ENCODE measurements around the gene LGALS8.

DNA sequence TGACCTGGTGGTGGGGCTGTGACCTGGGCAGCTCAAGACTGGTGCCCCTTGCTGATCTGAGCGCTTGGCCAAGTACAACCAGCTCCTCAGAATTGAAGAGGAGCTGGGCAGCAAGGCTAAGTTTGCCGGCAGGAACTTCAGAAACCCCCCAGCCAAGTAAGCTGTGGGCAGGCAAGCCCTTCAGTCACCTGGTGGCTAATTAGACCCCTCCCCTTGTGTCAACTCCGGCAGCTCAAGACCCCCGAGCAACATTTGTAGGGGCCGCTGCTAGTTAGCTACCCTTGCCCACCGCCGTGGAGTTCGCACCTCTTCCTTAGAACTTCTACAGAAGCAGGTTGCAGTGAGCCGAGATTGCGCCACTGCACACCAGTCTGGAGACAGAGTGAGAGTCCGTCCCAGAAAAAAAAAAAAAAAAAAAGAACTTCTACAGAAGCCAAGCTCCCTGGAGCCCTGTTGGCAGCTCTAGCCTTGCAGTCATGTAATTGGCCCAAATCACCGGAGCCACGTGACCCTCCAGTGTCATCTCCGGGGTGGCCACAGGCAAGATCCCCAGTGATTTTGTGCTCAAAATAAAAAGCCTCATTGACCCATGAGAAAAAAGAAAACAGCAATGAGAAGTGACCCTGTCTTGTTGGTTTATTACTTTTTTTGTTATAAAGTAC is 39.3 kb upstream of the LGALS8 start:
- TF ChIP-seq, protein P1, sequence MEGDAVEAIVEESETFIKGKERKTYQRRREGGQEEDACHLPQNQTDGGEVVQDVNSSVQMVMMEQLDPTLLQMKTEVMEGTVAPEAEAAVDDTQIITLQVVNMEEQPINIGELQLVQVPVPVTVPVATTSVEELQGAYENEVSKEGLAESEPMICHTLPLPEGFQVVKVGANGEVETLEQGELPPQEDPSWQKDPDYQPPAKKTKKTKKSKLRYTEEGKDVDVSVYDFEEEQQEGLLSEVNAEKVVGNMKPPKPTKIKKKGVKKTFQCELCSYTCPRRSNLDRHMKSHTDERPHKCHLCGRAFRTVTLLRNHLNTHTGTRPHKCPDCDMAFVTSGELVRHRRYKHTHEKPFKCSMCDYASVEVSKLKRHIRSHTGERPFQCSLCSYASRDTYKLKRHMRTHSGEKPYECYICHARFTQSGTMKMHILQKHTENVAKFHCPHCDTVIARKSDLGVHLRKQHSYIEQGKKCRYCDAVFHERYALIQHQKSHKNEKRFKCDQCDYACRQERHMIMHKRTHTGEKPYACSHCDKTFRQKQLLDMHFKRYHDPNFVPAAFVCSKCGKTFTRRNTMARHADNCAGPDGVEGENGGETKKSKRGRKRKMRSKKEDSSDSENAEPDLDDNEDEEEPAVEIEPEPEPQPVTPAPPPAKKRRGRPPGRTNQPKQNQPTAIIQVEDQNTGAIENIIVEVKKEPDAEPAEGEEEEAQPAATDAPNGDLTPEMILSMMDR (IDR thresholded peaks at IDR 0.05 in 2 of 3, conservative IDR thresholded peaks at IDR 0.05 in 1 of 3; ENCODE audit: borderline replicate concordance in 1 of 3, insufficient read depth in 1 of 3, low read depth in 2 of 3, low read length in 2 of 3) = no peak
- TF ChIP-seq POLR2AphosphoS5 (IDR thresholded peaks at IDR 0.05; ENCODE audit: low read depth, low read length) (no peak), CBX3 (IDR thresholded peaks at IDR 0.05; ENCODE audit: low read depth) (no peak), EZH2 (IDR thresholded peaks at IDR 0.05) (no peak), JUND (IDR thresholded peaks at IDR 0.05) (no peak), CEBPB (IDR thresholded peaks at IDR 0.05; ENCODE audit: low read depth) (no peak), ZNF274 (IDR thresholded peaks at IDR 0.05; ENCODE audit: low read depth, low read length) (no peak), TCF7L2 (IDR thresholded peaks at IDR 0.05; ENCODE audit: borderline replicate concordance, extremely low read depth, insufficient read depth, insufficient read length) (no peak), ELF1 (IDR thresholded peaks at IDR 0.05; ENCODE audit: borderline replicate concordance, low read depth) (no peak), FOSL1 (IDR thresholded peaks at IDR 0.05; ENCODE audit: low read depth) (no peak), YY1 (IDR thresholded peaks at IDR 0.05; ENCODE audit: extremely low read depth, insufficient replicate concordance, low read depth, low read length) (no peak)
- TF ChIP-seq, protein P2, sequence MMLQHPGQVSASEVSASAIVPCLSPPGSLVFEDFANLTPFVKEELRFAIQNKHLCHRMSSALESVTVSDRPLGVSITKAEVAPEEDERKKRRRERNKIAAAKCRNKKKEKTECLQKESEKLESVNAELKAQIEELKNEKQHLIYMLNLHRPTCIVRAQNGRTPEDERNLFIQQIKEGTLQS (IDR thresholded peaks at IDR 0.05) = no peak
- TF ChIP-seq, protein P3, sequence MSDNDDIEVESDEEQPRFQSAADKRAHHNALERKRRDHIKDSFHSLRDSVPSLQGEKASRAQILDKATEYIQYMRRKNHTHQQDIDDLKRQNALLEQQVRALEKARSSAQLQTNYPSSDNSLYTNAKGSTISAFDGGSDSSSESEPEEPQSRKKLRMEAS (IDR thresholded peaks at IDR 0.05) = no peak
- TF ChIP-seq, protein P4, sequence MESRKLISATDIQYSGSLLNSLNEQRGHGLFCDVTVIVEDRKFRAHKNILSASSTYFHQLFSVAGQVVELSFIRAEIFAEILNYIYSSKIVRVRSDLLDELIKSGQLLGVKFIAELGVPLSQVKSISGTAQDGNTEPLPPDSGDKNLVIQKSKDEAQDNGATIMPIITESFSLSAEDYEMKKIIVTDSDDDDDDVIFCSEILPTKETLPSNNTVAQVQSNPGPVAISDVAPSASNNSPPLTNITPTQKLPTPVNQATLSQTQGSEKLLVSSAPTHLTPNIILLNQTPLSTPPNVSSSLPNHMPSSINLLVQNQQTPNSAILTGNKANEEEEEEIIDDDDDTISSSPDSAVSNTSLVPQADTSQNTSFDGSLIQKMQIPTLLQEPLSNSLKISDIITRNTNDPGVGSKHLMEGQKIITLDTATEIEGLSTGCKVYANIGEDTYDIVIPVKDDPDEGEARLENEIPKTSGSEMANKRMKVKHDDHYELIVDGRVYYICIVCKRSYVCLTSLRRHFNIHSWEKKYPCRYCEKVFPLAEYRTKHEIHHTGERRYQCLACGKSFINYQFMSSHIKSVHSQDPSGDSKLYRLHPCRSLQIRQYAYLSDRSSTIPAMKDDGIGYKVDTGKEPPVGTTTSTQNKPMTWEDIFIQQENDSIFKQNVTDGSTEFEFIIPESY (IDR thresholded peaks at IDR 0.05; ENCODE audit: extremely low read depth, insufficient replicate concordance, low read length) = no peak
